A549 (cell line): ENCODE measurements around the gene BRPF1.

ENCODE experiments used
- BCL3 ChIP-seq: fragments of >200 bp; sonication (Bioruptor Twin); formaldehyde crosslinking; IDR thresholded peaks from 3 replicates; pipeline ENCODE4 v1.6.1; 2016
- CTCF ChIP-seq: fragments of >200 bp; sonication (Bioruptor Twin); formaldehyde crosslinking; IDR thresholded peaks from 3 replicates; pipeline ENCODE4 v1.5.1; 2016
- ELK1 ChIP-seq: fragments of 150-350 bp; IDR thresholded peaks from 2 replicates; pipeline ENCODE4 v1.6.1; 2014; ENCODE audit warnings: low read depth, mild to moderate bottlenecking, low read length
- EP300 ChIP-seq, 2 experiments: fragments of >200 bp; sonication (Bioruptor Twin); formaldehyde crosslinking; IDR thresholded peaks; 2 replicates in 1 of 2; 3 replicates in 1 of 2; pipeline ENCODE4 v1.6.1; 2016 to 2017
- ESRRA ChIP-seq: fragments of 150-350 bp; IDR thresholded peaks from 2 replicates; pipeline ENCODE4 v1.6.1; 2014; ENCODE audit warnings: mild to moderate bottlenecking, low read length, borderline replicate concordance
- JUN ChIP-seq, 2 experiments: fragments of >200 bp; sonication (Bioruptor Twin); formaldehyde crosslinking; IDR thresholded peaks; 2 replicates in 1 of 2; 3 replicates in 1 of 2; pipeline ENCODE4 v1.6.1; 2016 to 2017
- MAFK ChIP-seq: fragments of 450-650 bp; IDR thresholded peaks from 2 replicates; pipeline ENCODE4 v1.6.1; 2014; ENCODE audit not compliant: partially characterized antibody
- POLR2A ChIP-seq: IDR thresholded peaks from 2 replicates; pipeline ENCODE4 v1.6.1; 2012; ENCODE audit warnings: mild to moderate bottlenecking, low read length
- REST ChIP-seq: fragments of 200-600 bp; sonication (generic); IDR thresholded peaks from 2 replicates; pipeline ENCODE4 v1.6.1; 2016; ENCODE audit warnings: antibody characterized with exemption, mild to moderate bottlenecking, moderate library complexity
- SREBF2 ChIP-seq: fragments of 450-650 bp; IDR thresholded peaks from 2 replicates; pipeline ENCODE4 v1.6.1; 2014; ENCODE audit warnings: mild to moderate bottlenecking, moderate library complexity

- TF ChIP-seq MAFK (no peak), CTCF (no peak), POLR2A (no peak), ESRRA (no peak), JUN (IDR thresholded peaks at IDR 0.05) (no peak), ELK1 (no peak), SREBF2 (no peak), REST (no peak), EP300 (IDR thresholded peaks at IDR 0.05) (no peak), BCL3 (no peak)
Observed at GRCh38 chr3:9781978-9782603, 50.6 kb downstream of the BRPF1 start.
